Fibroblast of villous mesenchyme (primary cell): ENCODE measurements around the gene RELB. TPM values are rescaled to one million over a fixed set of nuclear protein-coding genes. Genes with fewer than 3 reads are reported as not detected.
"Not testable (repeated sequence)": the region's sequence is repeated elsewhere in the genome, so short reads cannot be mapped to it uniquely, and the experiment has no call there.

Source experiments
- DNase-seq: peaks from one replicate; pipeline ENCODE4 v3.0.0-alpha.2; 2010; ENCODE audit warnings: low read depth
- H3K4me3 ChIP-seq: 2 replicates; pipeline ENCODE4 v1.5.1; 2011; ENCODE audit warnings: low read depth, mild to moderate bottlenecking, low read length
- CTCF ChIP-seq: IDR thresholded peaks from 2 replicates; pipeline ENCODE4 v1.5.1; 2012; ENCODE audit warnings: low read depth, mild to moderate bottlenecking, low read length; ENCODE audit not compliant: insufficient read depth
- total RNA-seq: library from RNA; depleted of rRNA; stranded (reverse); fragments of >200 nt; gene quantifications from 2 replicates; pipeline ENCODE4 v1.2.3, GENCODE V29; 2012

The RELB gene
- total RNA-seq, 1 donor, result 13.8 TPM

- no peak for DNase-seq
- no peak for TF ChIP-seq CTCF
These were observed 41.6 kb upstream of the RELB start for GRCh38 chr19:44959691-44960090.

DNA sequence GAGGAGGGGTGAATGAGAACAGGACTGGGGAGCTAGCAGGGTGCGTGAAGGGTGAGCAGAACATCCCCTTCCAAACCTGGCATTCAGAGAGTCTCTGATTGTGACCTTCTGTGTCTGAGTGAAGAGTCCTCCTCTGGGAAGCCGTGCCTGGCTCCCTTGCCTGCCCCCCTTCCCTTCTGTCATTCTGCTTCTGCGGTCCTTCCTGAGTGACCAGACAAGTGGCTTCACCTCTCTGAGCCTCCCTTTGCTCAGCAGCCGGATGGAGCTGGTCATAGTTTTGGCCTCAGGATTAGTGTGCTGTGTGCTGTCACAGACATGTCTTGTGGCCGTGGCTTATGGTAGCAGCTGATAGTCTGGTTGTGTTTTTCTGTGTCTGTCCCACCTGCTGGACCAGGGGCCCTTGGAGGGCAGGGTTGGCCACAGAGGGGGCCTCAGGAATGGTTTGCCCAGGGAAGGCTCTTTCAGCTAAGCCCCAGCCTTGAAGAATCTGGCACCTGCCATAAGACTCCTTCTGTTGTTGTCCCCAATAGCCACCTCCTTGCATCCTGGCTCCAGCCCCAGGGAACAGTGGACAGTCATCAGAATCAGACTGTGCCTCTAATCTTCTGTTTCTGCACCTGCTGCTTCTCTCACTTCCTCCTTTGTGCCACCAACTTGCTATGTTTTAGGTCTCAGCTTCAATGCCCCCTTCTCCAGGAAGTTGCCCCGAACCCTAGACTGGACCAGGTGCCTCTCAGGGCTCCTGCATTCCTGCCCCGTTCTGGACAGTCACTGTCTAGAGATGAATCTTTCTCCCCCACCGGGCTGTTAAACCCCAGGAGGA, 40.1 kb upstream of the RELB start:
- TF ChIP-seq CTCF, result no peak
- H3K4me3 ChIP-seq, result no peak overlapping the region
- no peak for DNase-seq

More at GRCh38 chr19:44959691-44960090, 41.6 kb upstream of the RELB start:
- no peak overlapping the region for H3K4me3 ChIP-seq

- no peak for TF ChIP-seq CTCF
- no peak overlapping the region for H3K4me3 ChIP-seq
- no peak for DNase-seq
These were observed 39.4 kb upstream of the RELB start for GRCh38 chr19:44961821-44962220.

DNA sequence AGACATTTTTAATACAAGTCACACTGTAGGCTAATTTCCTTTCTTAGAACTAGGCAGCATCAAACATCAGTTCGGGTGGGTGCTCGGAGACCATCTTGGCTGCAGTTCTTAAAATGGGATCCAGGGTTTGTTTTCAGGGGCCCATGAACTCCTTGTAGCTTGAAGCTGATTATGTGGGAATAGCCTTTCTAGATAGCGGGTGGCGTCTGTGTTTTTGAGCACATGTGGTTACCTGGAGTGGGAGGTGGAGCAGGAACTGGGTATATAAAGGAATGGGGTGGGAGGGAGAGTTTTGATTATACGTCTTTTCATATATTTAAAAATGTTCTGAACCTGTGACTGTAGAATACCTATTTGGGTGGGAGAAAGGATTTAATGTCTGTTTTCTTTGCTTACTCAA, 33.1 kb upstream of the RELB start:
- TF ChIP-seq CTCF, result no peak
- DNase-seq, result no peak
- H3K4me3 ChIP-seq, result no peak overlapping the region

DNA sequence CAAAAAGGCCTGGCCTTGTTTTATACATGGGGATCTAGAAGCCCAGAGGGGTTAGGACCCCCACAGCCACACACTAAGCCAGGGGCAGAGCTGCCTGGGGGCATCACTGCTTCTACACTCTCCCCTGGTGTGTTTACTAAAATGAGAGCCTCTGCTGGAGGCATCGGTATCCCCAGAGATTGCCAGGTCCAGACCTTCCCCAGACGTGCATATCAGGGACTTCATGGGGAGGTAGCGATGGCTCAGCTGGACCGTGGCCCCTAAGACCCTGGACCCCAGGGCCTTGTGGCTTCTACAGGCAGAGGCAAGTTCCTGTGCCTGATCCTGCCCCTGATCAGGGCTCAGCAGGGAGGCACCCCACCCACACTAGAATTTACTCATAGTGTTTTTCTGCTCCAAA, 32.6 kb upstream of the RELB start:
- TF ChIP-seq CTCF, result no peak
- no peak overlapping the region for H3K4me3 ChIP-seq
- no peak for DNase-seq

- TF ChIP-seq CTCF, result no peak
- no peak for DNase-seq
- H3K4me3 ChIP-seq, result no peak overlapping the region
These were observed 31.8 kb upstream of the RELB start for GRCh38 chr19:44969437-44969836.

DNA sequence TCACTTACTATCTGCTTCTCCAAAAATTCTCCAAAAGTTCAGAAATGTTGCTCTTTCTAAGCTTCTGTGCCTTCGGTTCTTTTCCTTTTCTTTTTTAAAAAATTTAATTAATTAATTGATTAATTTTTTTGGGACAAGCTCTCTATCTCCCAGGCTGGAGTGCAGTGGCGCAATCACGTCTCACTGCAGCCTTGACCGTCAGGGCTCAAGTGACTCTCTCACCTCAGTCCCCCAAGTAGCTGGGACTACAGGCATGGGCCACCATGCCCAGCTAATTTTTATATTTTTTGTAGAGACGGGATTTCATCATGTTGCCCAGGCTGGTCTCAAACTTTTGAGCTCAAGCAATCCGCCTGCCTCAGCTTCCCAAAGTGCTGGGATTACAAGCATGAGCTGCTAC, 29.8 kb upstream of the RELB start:
- H3K4me3 ChIP-seq, result not testable (repeated sequence)

More for the DNA sequence above, 29.8 kb upstream of the RELB start:
- DNase-seq, result not testable (repeated sequence)
